GM12878 (cell line): ENCODE results near the gene TMEM179B. TPM values are rescaled to one million over a fixed set of nuclear protein-coding genes. Genes with fewer than 3 reads are reported as not detected.

Experiments
- FOXK2 ChIP-seq: fragments of 450-650 bp; IDR thresholded peaks from 2 replicates; pipeline ENCODE4 v1.6.1; 2017; ENCODE audit warnings: mild to moderate bottlenecking, moderate library complexity
- KDM1A ChIP-seq: fragments of 200-600 bp; sonication (generic); IDR thresholded peaks from 2 replicates; pipeline ENCODE4 v1.6.1; 2016; ENCODE audit warnings: borderline replicate concordance
- NFIC ChIP-seq: IDR thresholded peaks from 2 replicates; pipeline ENCODE4 v1.6.1; 2012; ENCODE audit warnings: low read depth, mild to moderate bottlenecking, inconsistent platforms, low read length, moderate library complexity
- NFXL1 ChIP-seq: fragments of 450-650 bp; IDR thresholded peaks from 2 replicates; pipeline ENCODE4 v1.6.1; 2017; ENCODE audit warnings: antibody characterized with exemption, mild to moderate bottlenecking, borderline replicate concordance
- NKRF ChIP-seq: fragments of 450-650 bp; conservative IDR thresholded peaks from 2 replicates; pipeline ENCODE4 v1.6.1; 2017; ENCODE audit warnings: mild to moderate bottlenecking, moderate library complexity
- PKNOX1 ChIP-seq: fragments of 450-650 bp; IDR thresholded peaks from 2 replicates; pipeline ENCODE4 v1.6.1; 2016; ENCODE audit warnings: mild to moderate bottlenecking
- SMARCA5 ChIP-seq: fragments of 450-650 bp; IDR thresholded peaks from 2 replicates; pipeline ENCODE4 v1.6.1; 2017; ENCODE audit warnings: mild to moderate bottlenecking
- SPI1 ChIP-seq: IDR thresholded peaks from 2 replicates; pipeline ENCODE4 v1.6.1; 2011; ENCODE audit warnings: low read depth, mild to moderate bottlenecking, low read length, moderate library complexity, borderline replicate concordance; ENCODE audit not compliant: insufficient read depth
- STAT3 ChIP-seq: IDR thresholded peaks from 2 replicates; pipeline ENCODE4 v1.6.1; 2011; ENCODE audit warnings: low read depth, low read length, improper control_type of control experiment
- USF2 ChIP-seq: IDR thresholded peaks from 2 replicates; pipeline ENCODE4 v1.6.1; 2011; ENCODE audit warnings: low read depth, low read length, improper control_type of control experiment, borderline replicate concordance
- YY1 ChIP-seq: IDR thresholded peaks from 2 replicates; pipeline ENCODE4 v1.6.1; 2011; ENCODE audit warnings: low read depth, mild to moderate bottlenecking, low read length
- ZBED1 ChIP-seq: IDR thresholded peaks from 2 replicates; pipeline ENCODE4 v1.6.1; 2016; ENCODE audit warnings: borderline replicate concordance
- ZNF274 ChIP-seq: IDR thresholded peaks from one replicate; pipeline ENCODE4 v1.8.0; 2011; ENCODE audit not compliant: insufficient read length, insufficient read depth
- ZNF687 ChIP-seq: fragments of 450-650 bp; IDR thresholded peaks from 2 replicates; pipeline ENCODE4 v1.6.1; 2017; ENCODE audit warnings: mild to moderate bottlenecking, moderate library complexity
- polyA plus RNA-seq, 11 experiments: library from polyadenylated mRNA; depleted of rRNA in 4 of 11; unstranded in 6 of 11; stranded (reverse) in 5 of 11; fragments of >200 nt; fragmentation: Nextera tagmentation in 4 of 11; fragmentation: Illumina TruSeq in 1 of 11; extraction: Ambion mirVana in 4 of 11; extraction: Trizol in 1 of 11; gene quantifications; 1 replicate in 1 of 11; 2 replicates in 10 of 11; pipeline versions ENCODE4 v1.2.1 to v1.2.3, GENCODE V29; 2011 to 2016; ENCODE audit warnings: inconsistent platforms in 2 of 11, missing spikeins in 2 of 11, low read depth in 1 of 11
- total RNA-seq, 4 experiments: library from RNA; depleted of rRNA in 3 of 4; stranded (reverse); fragments of >200 nt in 3 of 4; fragmentation: Illumina TruSeq in 1 of 4; extraction: Trizol in 1 of 4; gene quantifications; 2 replicates each; pipeline versions ENCODE4 v1.2.1 to v1.2.3, GENCODE V29; 2013 to 2021

TMEM179B gene
- total and polyA plus RNA-seq, 10 of the 15 experiments (the other 5 are each of a cell fraction or from before 2014, with no cell fraction given): 21.7 to 82.4 (median 42.0) TPM

- TF ChIP-seq SPI1 (0 out of 2 replicates have a peak, but pooled peaks have one; percentile 21), ZNF687 (0 out of 2 replicates have a peak, but pooled peaks have one; percentile 21), SMARCA5 (0 out of 2 replicates have a peak, but pooled peaks have one; percentile 37), PKNOX1 (no peak), ZBED1 (no peak), USF2 (no peak), NFXL1 (no peak), FOXK2 (no peak), KDM1A (no peak), NFIC (0 out of 2 replicates have a peak, but pooled peaks have one; percentile 14), NKRF (peak; percentile 29), ZNF274 (no peak), YY1 (no peak), STAT3 (no peak)
Measured at GRCh38 chr11:62770778-62771143, 16.4 kb upstream of the TMEM179B start (continued).
